ENCODE results near the gene CRYAA.
"Not testable (repeated sequence)": the region's sequence is repeated elsewhere in the genome, so short reads cannot be mapped to it uniquely, and the experiment has no call there.

CRYAA gene

GRCh38 chr21:43168708-43169107 lies at the start of gene CRYAA:
Gene CRYAA (plus strand): TSS chr21:43169008. CDS start chr21:43169100, 92 bp downstream.
- not testable (repeated sequence) for DNase-seq (ENCODE audit: low spot score)

GRCh38 chr21:43130094-43130493 lies 38.7 kb upstream of the CRYAA start:
- not testable (repeated sequence) for DNase-seq (ENCODE audit: low spot score)

- not testable (repeated sequence) for DNase-seq (ENCODE audit: low spot score)
Observed at GRCh38 chr21:43134520-43134919, 34.3 kb upstream of the CRYAA start.

- DNase-seq (ENCODE audit: low spot score), result not testable (repeated sequence)
Observed at GRCh38 chr21:43138944-43139343, 29.9 kb upstream of the CRYAA start.

DNA sequence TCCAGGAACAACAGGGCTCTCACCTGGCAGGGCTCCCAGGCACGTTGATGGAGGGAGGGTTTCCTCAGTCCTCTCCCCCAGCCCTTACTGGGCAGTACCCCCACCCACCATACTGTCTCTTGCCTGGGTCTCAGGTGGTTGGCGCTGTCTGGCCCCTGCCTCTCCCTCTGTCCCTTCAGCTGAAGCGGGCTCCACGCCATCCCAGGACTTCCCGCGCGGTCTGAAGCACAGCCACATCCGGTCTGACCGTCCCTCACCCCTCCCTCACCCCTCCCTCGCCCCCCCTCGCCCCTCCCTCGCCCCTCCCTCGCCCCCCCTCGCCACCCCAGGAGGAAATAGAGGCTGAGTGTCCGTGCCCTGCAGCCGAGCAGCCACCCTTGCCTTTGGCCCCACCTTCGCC lies 27.4 kb upstream of the CRYAA start:
- not testable (repeated sequence) for DNase-seq (ENCODE audit: low spot score)

DNA sequence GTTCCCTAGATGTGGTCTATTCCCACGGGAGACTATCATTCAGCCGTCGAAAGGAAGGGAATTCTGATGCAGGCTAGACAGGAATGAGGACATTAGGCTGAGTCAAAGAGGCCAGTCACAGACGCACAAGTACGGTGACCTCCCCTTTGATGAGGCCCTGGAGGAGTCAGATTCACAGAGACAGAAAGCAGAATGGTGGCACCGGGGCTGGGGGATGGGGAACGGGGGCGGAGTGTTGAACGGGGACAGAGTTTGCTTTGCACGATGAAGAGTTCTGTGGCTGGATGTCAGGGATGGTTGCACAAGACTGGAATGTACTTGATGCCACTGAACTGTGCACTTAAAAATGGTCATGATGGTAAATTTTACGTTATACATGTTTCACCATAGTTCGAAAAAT lies 22.2 kb upstream of the CRYAA start:
- DNase-seq (ENCODE audit: low spot score), result not testable (repeated sequence)

GRCh38 chr21:43147999-43148398 lies 20.8 kb upstream of the CRYAA start:
- DNase-seq (ENCODE audit: low spot score), result not testable (repeated sequence)

GRCh38 chr21:43149344-43149743 lies 19.5 kb upstream of the CRYAA start:
- DNase-seq (ENCODE audit: low spot score), result not testable (repeated sequence)

DNA sequence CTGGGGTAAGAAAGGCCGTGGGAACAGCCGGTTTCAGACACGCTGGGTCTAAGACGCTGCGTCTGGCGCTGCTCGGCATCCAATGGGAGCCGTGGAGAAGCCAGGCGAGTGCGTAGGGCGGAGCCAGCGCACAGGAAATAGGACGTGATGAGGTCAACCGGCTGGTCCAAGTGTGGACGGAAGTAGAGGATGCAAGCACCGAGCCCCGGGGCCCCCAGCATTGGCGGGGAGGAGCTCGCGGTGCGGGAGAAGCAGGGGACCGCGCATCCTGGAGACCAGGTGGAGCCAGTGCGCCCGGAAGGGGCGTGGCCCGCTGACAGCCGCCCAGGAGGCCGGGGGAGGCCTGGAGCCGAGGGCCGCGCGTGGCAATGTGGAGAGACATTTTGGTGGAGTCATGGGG lies 15.2 kb upstream of the CRYAA start:
- DNase-seq (ENCODE audit: low spot score), result not testable (repeated sequence)

- DNase-seq (ENCODE audit: low spot score), result peak; percentile 1
Observed at GRCh38 chr21:43159279-43160175, 9.3 kb upstream of the CRYAA start.

GRCh38 chr21:43161826-43162707 lies 6.7 kb upstream of the CRYAA start:
- not testable (repeated sequence) for DNase-seq (ENCODE audit: low spot score)

GRCh38 chr21:43162708-43163205 lies 6.1 kb upstream of the CRYAA start:
- not testable (repeated sequence) for DNase-seq (ENCODE audit: low spot score)

DNA sequence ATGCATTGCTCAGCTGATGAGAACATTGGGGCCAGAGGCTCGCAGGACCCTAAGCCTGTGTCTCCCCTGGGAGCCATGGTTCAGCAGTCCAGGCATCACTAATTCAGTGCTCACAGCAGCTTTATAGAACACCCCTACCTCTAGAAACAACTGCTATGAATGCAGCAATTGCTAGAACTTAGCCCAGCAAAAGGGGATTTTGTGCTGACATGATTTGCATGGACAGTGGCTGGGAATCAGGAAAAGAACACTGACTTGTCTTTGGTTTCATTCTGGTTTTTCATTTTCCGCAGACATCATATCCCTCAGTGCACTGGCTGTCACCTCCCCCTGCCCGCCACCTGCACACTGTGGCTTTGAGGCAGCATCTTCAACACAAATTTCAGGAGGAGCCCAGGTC lies 4.0 kb upstream of the CRYAA start:
- not testable (repeated sequence) for DNase-seq (ENCODE audit: low spot score)

- DNase-seq (ENCODE audit: low spot score), result not testable (repeated sequence)
Observed at GRCh38 chr21:43165734-43166133, 3.1 kb upstream of the CRYAA start.

DNA sequence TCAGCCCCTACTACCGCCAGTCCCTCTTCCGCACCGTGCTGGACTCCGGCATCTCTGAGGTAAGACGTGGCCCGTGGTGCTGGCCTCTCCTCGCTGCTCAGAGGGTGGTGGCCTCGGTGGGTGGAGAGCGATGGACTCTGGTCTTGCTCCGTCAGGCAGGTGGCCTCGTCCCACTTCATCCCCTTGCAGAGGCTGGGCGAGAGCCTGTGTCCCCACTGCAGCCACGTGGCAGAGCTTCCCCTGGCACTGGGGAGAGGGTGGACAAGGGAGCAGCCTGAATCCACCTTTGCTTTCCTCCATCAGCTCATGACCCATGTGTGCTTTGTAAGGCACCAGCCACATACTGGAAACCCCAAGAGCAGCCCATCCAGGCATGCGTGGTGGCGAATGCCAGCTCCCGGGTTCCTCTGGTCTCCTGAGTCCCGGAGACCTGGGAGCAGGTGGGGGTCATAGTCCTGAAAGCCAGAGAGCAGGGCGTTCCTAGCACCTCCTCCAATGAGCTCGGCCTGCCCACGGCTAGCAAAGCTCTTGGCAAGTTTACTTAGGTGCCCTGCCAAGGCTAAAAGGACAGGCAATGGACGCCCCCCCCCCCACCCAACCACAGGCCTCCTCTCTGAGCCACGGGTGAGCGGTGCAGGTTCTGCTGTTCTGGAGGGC lies 550 bp downstream of the CRYAA start:
- not testable (repeated sequence) for DNase-seq (ENCODE audit: low spot score)

DNA sequence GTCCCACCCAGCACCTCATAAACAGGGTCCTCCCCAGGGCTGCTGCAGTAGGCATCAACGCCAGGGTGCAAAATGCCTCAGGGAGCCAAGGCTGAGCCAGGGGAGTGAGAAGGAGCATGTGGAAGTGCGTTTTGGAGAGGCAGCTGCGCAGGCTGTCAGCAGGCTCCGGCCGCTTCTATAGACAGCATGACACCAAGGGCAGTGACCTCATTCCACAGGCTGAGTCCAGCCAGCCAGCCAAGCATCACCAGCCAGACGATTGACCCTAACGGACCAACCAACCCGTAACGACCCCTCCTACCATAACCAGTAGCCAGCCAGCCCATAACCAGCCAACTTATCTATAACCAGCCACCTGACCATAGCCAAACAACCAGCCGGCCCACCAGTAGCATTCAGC lies 1.1 kb downstream of the CRYAA start:
- not testable (repeated sequence) for DNase-seq (ENCODE audit: low spot score)

DNA sequence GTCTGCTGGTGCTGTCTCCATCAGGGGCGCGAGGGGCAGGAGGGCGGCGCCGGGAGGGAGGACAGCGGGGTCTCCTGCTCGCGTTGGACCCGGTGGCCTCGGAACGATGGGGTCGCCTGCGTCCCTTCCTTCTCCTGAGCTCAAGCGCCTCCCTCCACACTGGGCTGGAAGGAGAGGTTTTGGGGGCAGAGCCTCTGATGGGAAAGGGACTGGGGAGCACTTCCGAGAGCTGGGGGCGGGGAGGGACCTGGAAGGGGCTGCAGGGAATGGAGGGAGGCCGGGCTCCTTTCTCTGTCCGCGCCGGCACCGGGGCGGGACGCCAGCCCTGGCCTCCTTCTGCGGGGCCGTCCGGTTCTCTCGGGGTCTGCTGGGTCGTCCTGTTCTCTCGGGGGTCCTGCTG lies 4.0 kb downstream of the CRYAA start:
- not testable (repeated sequence) for DNase-seq (ENCODE audit: low spot score)

DNA sequence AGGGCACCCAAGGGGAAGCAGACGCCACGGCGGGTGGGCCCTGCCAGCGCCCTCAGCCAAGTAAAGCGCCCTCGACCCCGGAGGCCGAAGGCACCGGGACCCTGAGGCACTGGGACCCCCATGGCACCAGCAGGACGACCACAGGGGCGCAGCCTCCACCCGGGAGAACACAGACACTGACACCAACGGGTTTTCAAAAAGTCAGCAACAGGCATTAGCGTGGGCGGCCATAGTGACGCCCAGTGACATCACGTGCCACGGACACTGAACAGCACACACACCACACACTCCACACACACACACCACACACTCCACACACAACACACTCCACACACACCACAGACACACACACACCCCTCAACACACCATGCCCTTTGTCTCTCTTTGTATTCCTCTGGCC lies 4.6 kb downstream of the CRYAA start:
- DNase-seq (ENCODE audit: low spot score), result not testable (repeated sequence)

GRCh38 chr21:43173930-43174329 lies 5.1 kb downstream of the CRYAA start:
- not testable (repeated sequence) for DNase-seq (ENCODE audit: low spot score)

- not testable (repeated sequence) for DNase-seq (ENCODE audit: low spot score)
Observed at GRCh38 chr21:43174998-43175397, 6.2 kb downstream of the CRYAA start.

DNA sequence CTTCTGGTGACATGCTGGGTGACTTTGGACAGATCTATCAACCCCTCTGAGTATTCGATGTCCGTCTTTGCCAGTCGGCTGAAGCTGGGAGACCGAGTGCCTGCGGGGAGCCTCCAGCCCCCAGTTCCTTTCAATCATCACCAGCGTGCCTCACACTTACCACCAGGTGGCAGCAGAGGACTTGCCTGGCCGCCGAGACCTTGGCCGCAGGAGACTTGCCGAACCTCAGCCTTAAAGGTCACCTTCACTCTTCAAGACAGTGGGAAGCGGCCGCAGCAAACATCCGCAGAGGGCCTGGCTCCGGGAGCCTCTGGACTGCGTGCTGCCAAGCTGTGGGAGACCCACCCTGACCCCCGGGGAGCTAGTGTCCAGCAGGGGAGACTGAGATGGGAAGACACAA lies 7.8 kb downstream of the CRYAA start:
- not testable (repeated sequence) for DNase-seq (ENCODE audit: low spot score)

Data from globus pallidus (tissue), 1 donor.